Erythroblast (primary cell): ENCODE data around the gene APOE.

ENCODE experiments used
- GATA1 ChIP-seq: IDR thresholded peaks from 2 replicates; pipeline ENCODE4 v1.6.1; 2011; ENCODE audit warnings: low read depth, mild to moderate bottlenecking, control low read depth, low read length, moderate library complexity
- POLR2A ChIP-seq: IDR thresholded peaks from 2 replicates; pipeline ENCODE4 v1.6.1; 2011; ENCODE audit warnings: mild to moderate bottlenecking, low read length

- peak; percentile 95 for TF ChIP-seq POLR2A
- no peak for TF ChIP-seq GATA1
Measured at GRCh38 chr19:44954649-44955504, 49.3 kb downstream of the APOE start, which contains the start of gene CLPTM1.
